Endodermal cell (in vitro differentiated cells): Measurements from ENCODE around the gene TMEM154. TPM values are rescaled to one million over a fixed set of nuclear protein-coding genes. Genes with fewer than 3 reads are reported as not detected.

ENCODE experiments used
- DNase-seq: peaks from one replicate; pipeline ENCODE4 v3.0.0-alpha.2; 2017
- H3K27ac ChIP-seq: 2 replicates; pipeline ENCODE4 v1.5.1; 2013; ENCODE audit warnings: mild to moderate bottlenecking, low read depth, low read length, moderate library complexity
- H3K27me3 ChIP-seq: 2 replicates; pipeline ENCODE4 v1.6.1; 2013; ENCODE audit warnings: mild to moderate bottlenecking, low read length, moderate library complexity; ENCODE audit not compliant: insufficient read depth, control insufficient read depth, poor library complexity, severe bottlenecking
- H3K36me3 ChIP-seq: 2 replicates; pipeline ENCODE4 v1.7.0; 2013; ENCODE audit warnings: mild to moderate bottlenecking, low read length, moderate library complexity; ENCODE audit not compliant: control insufficient read depth, insufficient read depth
- H3K4me1 ChIP-seq: one replicate; pipeline ENCODE4 v1.7.0; 2013; ENCODE audit warnings: low read length; ENCODE audit not compliant: control insufficient read depth, insufficient read depth
- H3K4me3 ChIP-seq: 2 replicates; pipeline ENCODE4 v1.5.1; 2013; ENCODE audit warnings: mild to moderate bottlenecking, low read length, moderate library complexity
- H3K9ac ChIP-seq: 2 replicates; pipeline ENCODE4 v1.6.1; 2013; ENCODE audit warnings: mild to moderate bottlenecking, low read length, moderate library complexity; ENCODE audit not compliant: poor library complexity, severe bottlenecking; ENCODE audit errors: extremely low read depth
- H3K9me3 ChIP-seq: 2 replicates; pipeline ENCODE4 v1.6.1; 2013; ENCODE audit warnings: mild to moderate bottlenecking, low read length, moderate library complexity; ENCODE audit not compliant: control insufficient read depth
- H3K27ac Mint-ChIP-seq: 2 replicates; pipeline ENCODE4 v1.8.0; 2020; ENCODE audit warnings: mixed read lengths
- H3K27me3 Mint-ChIP-seq: 2 replicates; pipeline ENCODE4 v1.8.0; 2021; ENCODE audit warnings: mild to moderate bottlenecking, mixed read lengths; ENCODE audit not compliant: insufficient read depth
- H3K36me3 Mint-ChIP-seq: 2 replicates; pipeline ENCODE4 v1.8.0; 2020; ENCODE audit warnings: low read depth, mixed read lengths
- H3K4me1 Mint-ChIP-seq: 2 replicates; pipeline ENCODE4 v1.8.0; 2020; ENCODE audit warnings: mixed read lengths
- H3K4me3 Mint-ChIP-seq: 2 replicates; pipeline ENCODE4 v1.8.0; 2020; ENCODE audit warnings: mild to moderate bottlenecking, moderate library complexity, mixed read lengths
- H3K9me3 Mint-ChIP-seq: 2 replicates; pipeline ENCODE4 v1.8.0; 2020; ENCODE audit warnings: mild to moderate bottlenecking, mixed read lengths
- CTCF ChIP-seq: fragments of 200-600 bp; sonication (generic); conservative IDR thresholded peaks from 2 replicates; pipeline ENCODE4 v1.5.0; 2021; ENCODE audit warnings: antibody characterized with exemption, mild to moderate bottlenecking
- WGBS, 2 experiments: methylation state at CpG; one replicate each; pipeline versions ENCODE4 v1.1.5 to v1.1.7; 2013; ENCODE audit warnings: missing lambda C conversion rate in 2 of 2, mixed read lengths in 1 of 2; ENCODE audit not compliant: insufficient coverage in 1 of 2, insufficient read length in 1 of 2; 5-methylcytosine and 5-hydroxymethylcytosine counted together
- total RNA-seq, 2 donors: library from RNA; stranded (reverse); fragmentation: NEBNext Ultra II Directional in 1 of 2; extraction: Animal tissue kit (Norgen Biotek cat#: 25700) in 1 of 2; gene quantifications; 2 replicates in 1 of 2; 3 replicates in 1 of 2; pipeline ENCODE4 v1.2.1, GENCODE V29; 2021

TMEM154 gene
- total RNA-seq, 2 donors from 2014 or later: 0.81 to 1.6 TPM

DNA sequence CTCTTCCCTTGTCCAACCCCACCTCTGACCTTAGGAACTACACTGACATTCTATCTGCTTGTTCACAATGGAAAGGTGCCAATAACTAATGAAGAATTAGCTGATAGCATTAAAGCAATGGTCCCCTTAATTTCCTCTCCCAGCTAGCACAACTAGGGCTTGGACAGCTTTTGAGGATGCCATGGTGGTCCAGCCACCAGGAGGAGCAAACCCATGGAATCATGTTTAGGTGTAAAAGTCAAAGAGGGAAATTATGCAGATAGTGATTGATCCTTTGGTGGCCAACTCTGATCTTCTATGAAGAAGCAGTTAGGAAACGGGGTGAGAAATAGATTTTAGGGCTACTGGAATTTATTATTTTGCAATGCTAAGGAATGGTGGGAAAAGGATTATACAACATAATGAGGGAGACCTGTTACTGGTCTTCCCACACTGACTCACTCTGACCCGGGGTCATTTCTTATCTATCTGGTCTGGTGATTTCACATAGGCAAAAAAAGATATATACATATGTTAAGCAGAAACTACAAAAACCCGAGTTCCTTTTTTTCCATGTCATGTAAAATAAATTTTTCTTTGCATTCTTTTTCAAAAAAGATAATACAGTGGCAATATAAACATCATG lies 98.1 kb downstream of the TMEM154 start:
- no peak overlapping the region for H3K9ac ChIP-seq
- H3K9me3 ChIP-seq: no peaks in the 10 kb centered on the region
- 85 to 100% methylated on average over 1 to 3 of the region's 3 CpGs for WGBS, 2 experiments
- H3K4me3 Mint-ChIP-seq: no peak overlapping the region
- peak; percentile 81 for TF ChIP-seq CTCF
- no peaks in the 10 kb centered on the region for H3K27me3 Mint-ChIP-seq
- no peaks in the 10 kb centered on the region for H3K36me3 ChIP-seq
- peak; percentile 64 for DNase-seq
- peaks cover 10% of the 10 kb centered on the region for H3K4me1 Mint-ChIP-seq
- peaks cover 2% of the 10 kb centered on the region for H3K9me3 Mint-ChIP-seq
- H3K27ac Mint-ChIP-seq: no peak overlapping the region
- H3K4me1 ChIP-seq: peaks cover 6% of the 10 kb centered on the region
- H3K36me3 Mint-ChIP-seq: no peaks in the 10 kb centered on the region
- no peak overlapping the region for H3K27ac ChIP-seq
- H3K4me3 ChIP-seq: no peak overlapping the region
- H3K27me3 ChIP-seq: no peaks in the 10 kb centered on the region

DNA sequence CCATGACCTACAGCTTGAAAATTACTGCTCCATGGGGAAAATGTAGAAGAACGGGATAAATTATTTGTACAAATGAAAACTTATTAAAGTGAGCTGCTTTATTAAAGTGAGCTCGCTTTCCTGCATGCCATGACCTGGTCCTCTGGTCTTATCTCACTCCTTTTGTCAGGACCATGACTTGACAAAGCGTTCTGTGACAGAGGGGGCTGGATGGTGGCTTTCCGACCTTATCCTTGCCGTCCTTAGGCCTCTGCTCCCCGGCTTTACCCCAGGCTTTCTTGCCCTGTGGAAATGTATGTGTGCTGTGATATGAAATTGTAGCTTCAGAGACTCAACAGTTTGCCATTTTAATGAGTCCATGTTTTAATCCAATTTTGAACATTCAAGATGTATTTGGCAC lies 99.9 kb downstream of the TMEM154 start:
- Histone ChIP-seq H3K4me1 (peaks cover 6% of the 10 kb centered on the region), H3K9me3 (no peaks in the 10 kb centered on the region), H3K9ac (no peak overlapping the region), H3K27ac (no peak overlapping the region), H3K27me3 (no peaks in the 10 kb centered on the region), H3K4me3 (no peak overlapping the region), H3K36me3 (no peaks in the 10 kb centered on the region)
- DNase-seq: no peak
- H3K27ac Mint-ChIP-seq: no peak overlapping the region
- peaks cover 10% of the 10 kb centered on the region for H3K4me1 Mint-ChIP-seq
- H3K36me3 Mint-ChIP-seq: no peaks in the 10 kb centered on the region
- WGBS, 2 experiments: 93% methylated on average over 6 of the region's 6 CpGs; no CpG with 5 or more reads in 1 of the 2 experiments
- no peaks in the 10 kb centered on the region for H3K9me3 Mint-ChIP-seq
- no peak overlapping the region for H3K4me3 Mint-ChIP-seq
- H3K27me3 Mint-ChIP-seq: no peaks in the 10 kb centered on the region
- TF ChIP-seq CTCF: no peak

DNA sequence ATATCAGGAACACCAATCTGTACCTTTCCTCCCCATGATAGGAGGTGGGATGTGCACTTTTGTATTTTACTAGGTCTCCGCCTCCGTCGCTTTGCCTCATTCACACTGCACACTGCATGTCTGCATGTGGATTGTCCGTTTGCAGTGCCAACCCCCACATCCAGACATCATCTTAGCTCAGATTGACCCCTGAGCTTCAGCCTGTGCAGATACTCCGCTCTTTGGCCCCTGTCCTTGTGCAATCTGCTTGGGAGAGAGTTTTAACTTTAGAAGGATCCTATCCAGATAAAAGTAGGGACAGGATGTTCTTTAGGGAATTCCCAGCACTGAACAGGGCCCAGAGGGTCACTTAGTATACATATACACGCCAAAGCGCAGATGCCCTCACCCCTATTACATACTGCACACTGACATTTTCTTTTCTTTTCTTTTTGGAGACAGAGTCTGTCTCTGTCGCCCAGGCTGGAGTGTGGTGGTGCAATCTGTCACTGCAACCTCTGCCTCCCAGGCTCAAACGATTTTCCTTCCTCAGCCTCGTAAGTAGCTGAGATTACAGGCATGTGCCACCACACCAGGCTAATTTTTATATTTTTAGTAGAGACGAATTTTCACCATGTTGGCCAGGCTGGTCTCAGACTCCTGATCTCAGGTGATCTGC lies 100.6 kb downstream of the TMEM154 start:
- Mint-ChIP-seq H3K27me3 (no peaks in the 10 kb centered on the region), H3K4me3 (no peak overlapping the region), H3K9me3 (no peaks in the 10 kb centered on the region), H3K36me3 (no peaks in the 10 kb centered on the region), H3K27ac (no peak overlapping the region), H3K4me1 (peaks cover 10% of the 10 kb centered on the region)
- Histone ChIP-seq H3K27ac (no peak overlapping the region), H3K4me1 (peaks cover 6% of the 10 kb centered on the region), H3K27me3 (no peaks in the 10 kb centered on the region), H3K4me3 (no peak overlapping the region), H3K9me3 (no peaks in the 10 kb centered on the region), H3K9ac (no peak overlapping the region), H3K36me3 (no peaks in the 10 kb centered on the region)
- 93% methylated on average over 10 to 11 of the region's 11 CpGs for WGBS, 2 experiments
- DNase-seq: no peak
- TF ChIP-seq CTCF: no peak
